ENCODE measurements around the gene ACVR1B.

Gene ACVR1B

GRCh38 chr12:51923506-51924365 is 27.8 kb upstream of the ACVR1B start:
- TF ChIP-seq POLR2AphosphoS5 (IDR thresholded peaks at IDR 0.05; ENCODE audit: low read depth, low read length) = peak; percentile 66
- TF ChIP-seq FOXP2 (optimal IDR thresholded peaks at IDR 0.05; ENCODE audit: borderline replicate concordance, extremely low read depth, extremely low read length, insufficient read depth) = no peak
- no peak for TF ChIP-seq TAF1 (IDR thresholded peaks at IDR 0.05; ENCODE audit: borderline replicate concordance, insufficient read depth, low read length)
- TF ChIP-seq SIN3A (IDR thresholded peaks at IDR 0.05; ENCODE audit: borderline replicate concordance, insufficient read depth, low read length) = no peak

- TF ChIP-seq FOXP2 (optimal IDR thresholded peaks at IDR 0.05; ENCODE audit: borderline replicate concordance, extremely low read depth, extremely low read length, insufficient read depth) (no peak), SIN3A (IDR thresholded peaks at IDR 0.05; ENCODE audit: borderline replicate concordance, insufficient read depth, low read length) (no peak), POLR2AphosphoS5 (IDR thresholded peaks at IDR 0.05; ENCODE audit: low read depth, low read length) (no peak; the same call in 1 of the 2 replicates), REST (IDR thresholded peaks at IDR 0.05; ENCODE audit: insufficient read depth in 1 of 2, low read depth in 2 of 2, low read length in 2 of 2) (no peak), TAF1 (IDR thresholded peaks at IDR 0.05; ENCODE audit: borderline replicate concordance, insufficient read depth, low read length) (no peak)
Observed at GRCh38 chr12:51924551-51925319, 26.8 kb upstream of the ACVR1B start.

GRCh38 chr12:51925346-51926063 is 26.0 kb upstream of the ACVR1B start:
- TF ChIP-seq TAF1 (IDR thresholded peaks at IDR 0.05; ENCODE audit: borderline replicate concordance, insufficient read depth, low read length) (no peak), POLR2AphosphoS5 (IDR thresholded peaks at IDR 0.05; ENCODE audit: low read depth, low read length) (no peak), FOXP2 (optimal IDR thresholded peaks at IDR 0.05; ENCODE audit: borderline replicate concordance, extremely low read depth, extremely low read length, insufficient read depth) (no peak), REST (IDR thresholded peaks at IDR 0.05; ENCODE audit: insufficient read depth in 1 of 2, low read depth in 2 of 2, low read length in 2 of 2) (no peak), SIN3A (IDR thresholded peaks at IDR 0.05; ENCODE audit: borderline replicate concordance, insufficient read depth, low read length) (no peak)

- no peak for TF ChIP-seq SIN3A (IDR thresholded peaks at IDR 0.05; ENCODE audit: borderline replicate concordance, insufficient read depth, low read length)
- peak; percentile 18 for TF ChIP-seq FOXP2 (optimal IDR thresholded peaks at IDR 0.05; ENCODE audit: borderline replicate concordance, extremely low read depth, extremely low read length, insufficient read depth)
Observed at GRCh38 chr12:51926064-51926632, 25.4 kb upstream of the ACVR1B start.

GRCh38 chr12:51926718-51927117 is 24.8 kb upstream of the ACVR1B start:
- TF ChIP-seq SIN3A (IDR thresholded peaks at IDR 0.05; ENCODE audit: borderline replicate concordance, insufficient read depth, low read length) = no peak
- no peak for TF ChIP-seq POLR2AphosphoS5 (IDR thresholded peaks at IDR 0.05; ENCODE audit: low read depth, low read length)
- no peak for TF ChIP-seq REST (IDR thresholded peaks at IDR 0.05; ENCODE audit: insufficient read depth in 1 of 2, low read depth in 2 of 2, low read length in 2 of 2)
- no peak for TF ChIP-seq TAF1 (IDR thresholded peaks at IDR 0.05; ENCODE audit: borderline replicate concordance, insufficient read depth, low read length)
- no peak for TF ChIP-seq FOXP2 (optimal IDR thresholded peaks at IDR 0.05; ENCODE audit: borderline replicate concordance, extremely low read depth, extremely low read length, insufficient read depth)

Data from PFSK-1 (cell line).